Adipose tissue (tissue), 3 donors: ENCODE measurements around the gene IL22RA1. TPM values are rescaled to one million over a fixed set of nuclear protein-coding genes. Genes with fewer than 3 reads are reported as not detected.

Experiments
- H3K27ac ChIP-seq: one replicate; pipeline ENCODE4 v1.5.1; 2013; ENCODE audit warnings: low read depth, low read length
- WGBS, 3 donors: extraction: QIAGEN DNeasy Blood & Tissue Kit; methylation state at CpG; one replicate each; pipeline ENCODE4 v1.1.7; 2013; 5-methylcytosine and 5-hydroxymethylcytosine counted together
- polyA plus RNA-seq, 3 donors: library from polyadenylated mRNA; stranded (reverse); fragments of 200-250 nt; gene quantifications; one replicate each; pipeline ENCODE4 v1.2.3, GENCODE V29; 2013
- donor health status: healthy with polysubstance abuse.
- donor health status: Bipolar disorder and iron deficiency.
- donor health status: healthy.

Gene IL22RA1
- polyA plus RNA-seq, 3 donors: 0.25 to 200 (median 0.34) TPM

DNA sequence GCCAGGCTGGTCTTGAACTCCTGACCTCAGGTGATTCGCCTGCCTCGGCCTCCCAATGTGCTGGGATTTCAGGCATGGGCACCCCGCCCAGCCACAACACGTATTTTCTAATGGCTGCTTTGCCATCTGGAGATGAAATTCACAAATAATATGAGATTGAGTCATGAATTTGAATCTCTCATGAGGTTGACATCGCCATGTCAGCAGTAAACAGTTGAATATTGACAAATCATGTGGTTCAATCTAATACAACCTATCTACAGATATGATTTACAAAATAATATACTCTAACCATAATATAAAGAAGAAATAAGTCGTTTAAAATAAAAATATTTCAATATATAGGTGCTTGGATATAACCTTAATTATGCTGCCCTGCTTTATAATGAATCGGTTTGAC lies 73.1 kb downstream of the IL22RA1 start:
- H3K27ac ChIP-seq: no peak overlapping the region
- 66 to 80% (median 76%) methylated on average over 7 of the region's 7 CpGs for WGBS, 3 donors

Other genes with a start within 250 kb of the IL22RA1 start
- under 1 TPM; 0.03 to 0.11 (median 0.06) TPM for gene CNR2, start 229.8 kb downstream of the IL22RA1 start, polyA plus RNA-seq
- 100 to 1,000 TPM in 1 of 3 donors, 10 to 100 TPM in 2; 27.6 to 113 (median 85.2) TPM for gene PNRC2, start 183.3 kb downstream of the IL22RA1 start, polyA plus RNA-seq
- 10 to 100 TPM; 27.4 to 61.7 (median 56.8) TPM for gene SRSF10, start 162.8 kb downstream of the IL22RA1 start, polyA plus RNA-seq
- gene MYOM3, start 31.0 kb downstream of the IL22RA1 start, polyA plus RNA-seq: under 1 TPM; 0.33 to 0.76 (median 0.34) TPM
- 1 to 10 TPM in 1 of 3 donors, under 1 TPM in 1, not detected in 1; 0.10 to 2.3 TPM for gene IFNLR1, start 44.1 kb upstream of the IL22RA1 start, polyA plus RNA-seq
- 1 to 10 TPM in 1 of 3 donors, under 1 TPM in 2; 0.08 to 2.1 (median 0.18) TPM for gene GRHL3, start 176.2 kb upstream of the IL22RA1 start, polyA plus RNA-seq